Measurements from ENCODE around the gene CFAP74. TPM values are rescaled to one million over a fixed set of nuclear protein-coding genes. Genes with fewer than 3 reads are reported as not detected.

CFAP74 gene
- not detected for total RNA-seq

GRCh38 chr1:2003541-2004131 is at the start of gene CFAP74:
TSS of gene CFAP74 (minus strand) at chr1:2003786. CDS start at chr1:1990956, 12,830 bp downstream.
- CTCF ChIA-PET: interaction anchor here (1.0 kb wide), 1 partner anchor 41 kb away, joined by 3 read pairs; no protein-coding TSS in a partner anchor

GRCh38 chr1:2053217-2053616 is 49.6 kb upstream of the CFAP74 start:
- CTCF ChIA-PET: interaction anchor here (0.8 kb wide), 1 partner anchor 10 kb away, joined by 3 read pairs; no protein-coding TSS in a partner anchor

More at GRCh38 chr1:2003541-2004131, at the start of gene CFAP74:
- POLR2A ChIA-PET: no interaction called here

GRCh38 chr1:2052756-2053155 is 49.2 kb upstream of the CFAP74 start:
- ChIA-PET POLR2A (no interaction called here), CTCF (interaction anchor here (0.8 kb wide), 1 partner anchor 10 kb away, joined by 3 read pairs; no protein-coding TSS in a partner anchor)

More at GRCh38 chr1:2053217-2053616, 49.6 kb upstream of the CFAP74 start:
- POLR2A ChIA-PET: no interaction called here

- POLR2A ChIA-PET: no interaction called here
These were observed 48.6 kb upstream of the CFAP74 start for GRCh38 chr1:2052054-2052679.

GRCh38 chr1:2050793-2051682 is 47.5 kb upstream of the CFAP74 start:
- POLR2A ChIA-PET: no interaction called here

More at GRCh38 chr1:2052054-2052679, 48.6 kb upstream of the CFAP74 start:
- CTCF ChIA-PET: interaction anchor here (0.8 kb wide), 1 partner anchor 9 kb away, joined by 3 read pairs; no protein-coding TSS in a partner anchor

GRCh38 chr1:2050461-2050792 is 46.8 kb upstream of the CFAP74 start:
- ChIA-PET CTCF (interaction anchor here (1.0 kb wide), 1 partner anchor 206 kb away, joined by 3 read pairs; no protein-coding TSS in a partner anchor), POLR2A (no interaction called here)

More at GRCh38 chr1:2050793-2051682, 47.5 kb upstream of the CFAP74 start:
- CTCF ChIA-PET: no interaction called here

- ChIA-PET CTCF (interaction anchor here (1.0 kb wide), 1 partner anchor 206 kb away, joined by 3 read pairs; no protein-coding TSS in a partner anchor), POLR2A (no interaction called here)
These were observed 46.3 kb upstream of the CFAP74 start, which contains the start of gene PRKCZ for GRCh38 chr1:2049718-2050431. TSS of gene PRKCZ (plus strand) at chr1:2050411. CDS start at chr1:2050631, 220 bp downstream.

GRCh38 chr1:2049225-2049717 is 45.7 kb upstream of the CFAP74 start:
- CTCF ChIA-PET: interaction anchor here (1.0 to 1.3 kb wide), 2 partner anchors 89 to 207 kb away, joined by 3 to 4 read pairs; no protein-coding TSS in a partner anchor
- POLR2A ChIA-PET: no interaction called here

- CTCF ChIA-PET: interaction anchor here (0.8 to 1.3 kb wide), 2 partner anchors 88 to 104 kb away, joined by 3 to 4 read pairs; no protein-coding TSS in a partner anchor
- POLR2A ChIA-PET: no interaction called here
These were observed 44.5 kb upstream of the CFAP74 start for GRCh38 chr1:2047749-2048729.

- ChIA-PET POLR2A (no interaction called here), CTCF (interaction anchor here (0.9 to 3.4 kb wide), 5 partner anchors 9 to 139 kb away, joined by 3 to 24 read pairs (median 3); no protein-coding TSS in a partner anchor)
These were observed 43.6 kb upstream of the CFAP74 start for GRCh38 chr1:2046953-2047748.

GRCh38 chr1:2046174-2046917 is 42.8 kb upstream of the CFAP74 start:
- POLR2A ChIA-PET: no interaction called here
- CTCF ChIA-PET: interaction anchor here (0.9 to 3.4 kb wide), 7 partner anchors 10 to 138 kb away, joined by 3 to 24 read pairs (median 4); no protein-coding TSS in a partner anchor

GRCh38 chr1:2045468-2046173 is 42.0 kb upstream of the CFAP74 start:
- CTCF ChIA-PET: interaction anchor here (0.6 to 3.4 kb wide), 19 partner anchors 11 to 255 kb away, joined by 3 to 24 read pairs (median 5); partner anchors contain the start of gene GABRD
- POLR2A ChIA-PET: no interaction called here

GRCh38 chr1:2044510-2045319 is 41.1 kb upstream of the CFAP74 start:
- CTCF ChIA-PET: interaction anchor here (0.6 to 3.4 kb wide), 30 partner anchors 9 to 574 kb away, joined by 3 to 24 read pairs (median 4); partner anchors contain the start of genes CFAP74 and GABRD
- POLR2A ChIA-PET: no interaction called here

- POLR2A ChIA-PET: no interaction called here
- CTCF ChIA-PET: interaction anchor here (0.6 to 3.4 kb wide), 14 partner anchors 8 to 242 kb away, joined by 3 to 24 read pairs (median 4); partner anchors contain the start of gene CFAP74
These were observed 40.3 kb upstream of the CFAP74 start for GRCh38 chr1:2043886-2044285.

All from activated CD8-positive, alpha-beta memory T cell treated with anti-CD3 and anti-CD28 coated beads for 36 hours (primary cell).